SK-N-SH treated with all-trans-retinoic acid at 6 μM for 48 hours (cell line): ENCODE measurements around the gene COL4A1.

Source experiments
- ARNTL ChIP-seq: fragments of 450-650 bp; formaldehyde crosslinking; IDR thresholded peaks from 2 replicates; pipeline ENCODE4 v1.5.0; 2020; ENCODE audit warnings: low read depth, mild to moderate bottlenecking, moderate library complexity, borderline replicate concordance
- GLIS3 ChIP-seq: fragments of 250-450 bp; sonication (Bioruptor Pico); IDR thresholded peaks from 2 replicates; pipeline ENCODE4 v1.5.0; 2020; ENCODE audit warnings: mild to moderate bottlenecking, moderate library complexity
- PPARA ChIP-seq: fragments of 250-450 bp; sonication (Bioruptor Pico); IDR thresholded peaks from 2 replicates; pipeline ENCODE4 v1.5.0; 2020; ENCODE audit warnings: mild to moderate bottlenecking, borderline replicate concordance
- ZNF565 ChIP-seq: fragments of 450-650 bp; formaldehyde crosslinking; conservative IDR thresholded peaks from 2 replicates; pipeline ENCODE4 v1.5.0; 2020; ENCODE audit warnings: low read depth, mild to moderate bottlenecking, moderate library complexity
- ZNF70 ChIP-seq: fragments of 450-650 bp; formaldehyde crosslinking; IDR thresholded peaks from 2 replicates; pipeline ENCODE4 v1.5.0; 2020; ENCODE audit warnings: mild to moderate bottlenecking, moderate library complexity
- TF ChIP-seq, protein P1 (sequence below): fragments of 250-450 bp; sonication (Bioruptor Pico); IDR thresholded peaks from 2 replicates; pipeline ENCODE4 v1.5.1; 2020; ENCODE audit warnings: low read depth, mild to moderate bottlenecking, moderate library complexity
- TF ChIP-seq, protein P2 (sequence below): fragments of 250-450 bp; sonication (Bioruptor Pico); IDR thresholded peaks from 2 replicates; pipeline ENCODE4 v1.8.0; 2020; ENCODE audit warnings: mild to moderate bottlenecking, moderate library complexity, borderline replicate concordance

DNA sequence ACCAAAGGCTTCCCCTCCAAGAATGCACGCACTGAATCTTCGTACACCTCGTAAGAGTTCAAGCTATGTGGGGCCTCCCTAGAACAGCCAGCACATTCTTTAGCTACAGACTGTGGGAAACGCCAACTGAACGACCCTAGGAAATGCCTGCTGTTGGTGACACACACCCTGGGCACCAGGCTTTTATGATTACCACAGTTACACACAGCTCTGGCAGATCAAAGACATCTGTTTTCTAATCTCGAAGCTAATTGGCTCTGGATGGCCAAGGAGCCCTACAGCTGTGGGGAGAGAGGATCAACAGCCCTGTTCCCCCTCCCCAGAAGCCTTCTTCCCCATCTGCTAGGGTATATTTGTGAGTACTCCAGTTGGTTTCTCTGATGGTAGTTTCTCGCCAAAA is 123.0 kb downstream of the COL4A1 start:
- TF ChIP-seq ZNF565 (CRISPR knock-in tag) (no peak), ARNTL (CRISPR knock-in tag) (no peak), PPARA (CRISPR knock-in tag) (no peak), ZNF70 (CRISPR knock-in tag) (no peak), GLIS3 (CRISPR knock-in tag) (no peak)
- TF ChIP-seq, protein P1, sequence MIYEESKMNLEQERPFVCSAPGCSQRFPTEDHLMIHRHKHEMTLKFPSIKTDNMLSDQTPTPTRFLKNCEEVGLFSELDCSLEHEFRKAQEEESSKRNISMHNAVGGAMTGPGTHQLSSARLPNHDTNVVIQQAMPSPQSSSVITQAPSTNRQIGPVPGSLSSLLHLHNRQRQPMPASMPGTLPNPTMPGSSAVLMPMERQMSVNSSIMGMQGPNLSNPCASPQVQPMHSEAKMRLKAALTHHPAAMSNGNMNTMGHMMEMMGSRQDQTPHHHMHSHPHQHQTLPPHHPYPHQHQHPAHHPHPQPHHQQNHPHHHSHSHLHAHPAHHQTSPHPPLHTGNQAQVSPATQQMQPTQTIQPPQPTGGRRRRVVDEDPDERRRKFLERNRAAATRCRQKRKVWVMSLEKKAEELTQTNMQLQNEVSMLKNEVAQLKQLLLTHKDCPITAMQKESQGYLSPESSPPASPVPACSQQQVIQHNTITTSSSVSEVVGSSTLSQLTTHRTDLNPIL, result no peak
- TF ChIP-seq, protein P2, sequence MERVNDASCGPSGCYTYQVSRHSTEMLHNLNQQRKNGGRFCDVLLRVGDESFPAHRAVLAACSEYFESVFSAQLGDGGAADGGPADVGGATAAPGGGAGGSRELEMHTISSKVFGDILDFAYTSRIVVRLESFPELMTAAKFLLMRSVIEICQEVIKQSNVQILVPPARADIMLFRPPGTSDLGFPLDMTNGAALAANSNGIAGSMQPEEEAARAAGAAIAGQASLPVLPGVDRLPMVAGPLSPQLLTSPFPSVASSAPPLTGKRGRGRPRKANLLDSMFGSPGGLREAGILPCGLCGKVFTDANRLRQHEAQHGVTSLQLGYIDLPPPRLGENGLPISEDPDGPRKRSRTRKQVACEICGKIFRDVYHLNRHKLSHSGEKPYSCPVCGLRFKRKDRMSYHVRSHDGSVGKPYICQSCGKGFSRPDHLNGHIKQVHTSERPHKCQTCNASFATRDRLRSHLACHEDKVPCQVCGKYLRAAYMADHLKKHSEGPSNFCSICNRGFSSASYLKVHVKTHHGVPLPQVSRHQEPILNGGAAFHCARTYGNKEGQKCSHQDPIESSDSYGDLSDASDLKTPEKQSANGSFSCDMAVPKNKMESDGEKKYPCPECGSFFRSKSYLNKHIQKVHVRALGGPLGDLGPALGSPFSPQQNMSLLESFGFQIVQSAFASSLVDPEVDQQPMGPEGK (CRISPR knock-in tag), result no peak
